ENCODE measurements around the gene ALPP.

The ALPP gene

GRCh38 chr2:232376713-232377112, 1.8 kb upstream of the ALPP start:
- Histone ChIP-seq H3K9me3 (ENCODE audit: control insufficient read depth, insufficient read depth, low read depth, low read length) (no peaks in the 10 kb centered on the region), H3K4me3 (ENCODE audit: low read depth, low read length) (no peak overlapping the region), H3K27ac (ENCODE audit: extremely low read depth, low read depth, low read length) (no peak overlapping the region), H3K4me1 (ENCODE audit: control insufficient read depth, insufficient read depth, low read length) (no peaks in the 10 kb centered on the region), H3K36me3 (ENCODE audit: control insufficient read depth in 2 of 2, insufficient read depth in 1 of 2, low read length in 2 of 2) (no peaks in the 10 kb centered on the region)
- TF ChIP-seq ZNF544 (tag by site-specific recombination; IDR thresholded peaks at IDR 0.05) (no peak), HOXC10 (CRISPR knock-in tag; IDR thresholded peaks at IDR 0.05) (no peak), KLF10 (tag by site-specific recombination; IDR thresholded peaks at IDR 0.05) (no peak), ZNF768 (tag by site-specific recombination; IDR thresholded peaks at IDR 0.05) (no peak), ZNF18 (tag by site-specific recombination; IDR thresholded peaks at IDR 0.05) (no peak), FEZF1 (tag by site-specific recombination; IDR thresholded peaks at IDR 0.05) (no peak), GFI1B (tag by site-specific recombination; IDR thresholded peaks at IDR 0.05) (no peak), ZXDB (tag by site-specific recombination; IDR thresholded peaks at IDR 0.05) (no peak), PRDM6 (tag by site-specific recombination; IDR thresholded peaks at IDR 0.05) (no peak), ZNF148 (tag by site-specific recombination; IDR thresholded peaks at IDR 0.05; ENCODE audit: borderline replicate concordance) (no peak), ZNF510 (tag by site-specific recombination; IDR thresholded peaks at IDR 0.05; ENCODE audit: insufficient replicate concordance) (no peak), HIC1 (tag by site-specific recombination; IDR thresholded peaks at IDR 0.05) (no peak)
- POLR2A ChIA-PET, result no interaction called here
- CTCF ChIA-PET, result interaction anchor here (0.7 kb wide), 1 partner anchor 63 kb away, joined by 3 read pairs; no protein-coding TSS in a partner anchor

GRCh38 chr2:232377319-232377718, 1.2 kb upstream of the ALPP start:
- Histone ChIP-seq H3K36me3 (ENCODE audit: control insufficient read depth in 2 of 2, insufficient read depth in 1 of 2, low read length in 2 of 2) (no peaks in the 10 kb centered on the region), H3K9me3 (ENCODE audit: control insufficient read depth, insufficient read depth, low read depth, low read length) (no peaks in the 10 kb centered on the region), H3K4me3 (ENCODE audit: low read depth, low read length) (no peak overlapping the region), H3K27ac (ENCODE audit: extremely low read depth, low read depth, low read length) (no peak overlapping the region), H3K4me1 (ENCODE audit: control insufficient read depth, insufficient read depth, low read length) (no peaks in the 10 kb centered on the region)
- ChIA-PET POLR2A (no interaction called here), CTCF (interaction anchor here (0.7 kb wide), 2 partner anchors 19 to 62 kb away, joined by 3 read pairs; no protein-coding TSS in a partner anchor)
- no peak for TF ChIP-seq ZNF37A (tag by site-specific recombination; IDR thresholded peaks at IDR 0.05)
- no peak for TF ChIP-seq ZNF521 (tag by site-specific recombination; IDR thresholded peaks at IDR 0.05)
- TF ChIP-seq ZNF157 (tag by site-specific recombination; IDR thresholded peaks at IDR 0.05), result no peak
- TF ChIP-seq ZNF266 (tag by site-specific recombination; IDR thresholded peaks at IDR 0.05; ENCODE audit: low read depth), result no peak
- TF ChIP-seq ZNF324 (tag by site-specific recombination; IDR thresholded peaks at IDR 0.05), result no peak
- TF ChIP-seq HIC1 (tag by site-specific recombination; IDR thresholded peaks at IDR 0.05), result no peak
- no peak for TF ChIP-seq HOXC10 (CRISPR knock-in tag; IDR thresholded peaks at IDR 0.05)
- no peak for TF ChIP-seq ZBTB10 (tag by site-specific recombination; IDR thresholded peaks at IDR 0.05)
- no peak for TF ChIP-seq SCRT2 (tag by site-specific recombination; IDR thresholded peaks at IDR 0.05)
- TF ChIP-seq ZNF629 (tag by site-specific recombination; IDR thresholded peaks at IDR 0.05), result no peak
- no peak for TF ChIP-seq ZEB2 (tag by site-specific recombination; IDR thresholded peaks at IDR 0.05)
- TF ChIP-seq ZFP41 (tag by site-specific recombination; IDR thresholded peaks at IDR 0.05; ENCODE audit: borderline replicate concordance), result no peak
- TF ChIP-seq SP3 (tag by site-specific recombination; IDR thresholded peaks at IDR 0.05), result no peak

Data from HEK293 (cell line).